Astrocyte of the cerebellum (primary cell): Measurements from ENCODE around the gene HES3.
A peak's percentile ranks its signal among the peaks of the same experiment; 100 is the strongest.

Source experiments
- DNase-seq: peaks from one replicate; pipeline ENCODE4 v3.0.0-alpha.2; 2011; ENCODE audit warnings: low read depth
- H3K4me3 ChIP-seq: 2 replicates; pipeline ENCODE4 v1.5.1; 2011; ENCODE audit warnings: mild to moderate bottlenecking, low read depth, low read length, moderate library complexity
- CTCF ChIP-seq: IDR thresholded peaks from 2 replicates; pipeline ENCODE4 v1.5.1; 2012; ENCODE audit warnings: low read length, low read depth, moderate library complexity, mild to moderate bottlenecking; ENCODE audit errors: missing control alignments
- in situ Hi-C: cut with HindIII; loops from 2 replicates; pipeline ENCODE4 v1.10.0; 2017; ENCODE audit warnings: low sequenced_read_pairs

The HES3 gene

GRCh38 chr1:6262555-6263420 lies 18.8 kb downstream of the HES3 start:
- DNase-seq: no peak
- TF ChIP-seq CTCF: no peak
- in situ Hi-C loops: loop anchor here (5.0 kb wide), 1 partner anchor 70 kb away; no protein-coding TSS in a partner anchor
- H3K4me3 ChIP-seq: no peak overlapping the region

- H3K4me3 ChIP-seq: no peak overlapping the region
- in situ Hi-C loops: loop anchor here (5.0 kb wide), 1 partner anchor 69 kb away; no protein-coding TSS in a partner anchor
- no peak for DNase-seq
- TF ChIP-seq CTCF: no peak
Measured at GRCh38 chr1:6263716-6264115, 19.7 kb downstream of the HES3 start.

GRCh38 chr1:6265151-6265550 lies 21.2 kb downstream of the HES3 start:
- TF ChIP-seq CTCF: no peak
- in situ Hi-C loops: no loop called here

GRCh38 chr1:6266641-6267040 lies 22.7 kb downstream of the HES3 start:
- in situ Hi-C loops: no loop called here
- no peak for DNase-seq
- TF ChIP-seq CTCF: no peak
- no peak overlapping the region for H3K4me3 ChIP-seq

More at GRCh38 chr1:6265151-6265550, 21.2 kb downstream of the HES3 start:
- no peak overlapping the region for H3K4me3 ChIP-seq
- DNase-seq: no peak

GRCh38 chr1:6267686-6268322 lies 23.8 kb downstream of the HES3 start:
- no peak for DNase-seq
- TF ChIP-seq CTCF: no peak
- in situ Hi-C loops: no loop called here
- no peak overlapping the region for H3K4me3 ChIP-seq

- no peak overlapping the region for H3K4me3 ChIP-seq
- in situ Hi-C loops: no loop called here
- no peak for DNase-seq
- TF ChIP-seq CTCF: peak; percentile 13
Measured at GRCh38 chr1:6268415-6268814, 24.4 kb downstream of the HES3 start.
